ENCODE measurements around the gene TGFB1I1. TPM values are rescaled to one million over a fixed set of nuclear protein-coding genes. Genes with fewer than 3 reads are reported as not detected.

TGFB1I1 gene
- total and polyA plus RNA-seq, 2 of the 13 experiments (the other 11 are each of a cell fraction or from before 2014, with no cell fraction given): 0.80 to 2.9 TPM

DNA sequence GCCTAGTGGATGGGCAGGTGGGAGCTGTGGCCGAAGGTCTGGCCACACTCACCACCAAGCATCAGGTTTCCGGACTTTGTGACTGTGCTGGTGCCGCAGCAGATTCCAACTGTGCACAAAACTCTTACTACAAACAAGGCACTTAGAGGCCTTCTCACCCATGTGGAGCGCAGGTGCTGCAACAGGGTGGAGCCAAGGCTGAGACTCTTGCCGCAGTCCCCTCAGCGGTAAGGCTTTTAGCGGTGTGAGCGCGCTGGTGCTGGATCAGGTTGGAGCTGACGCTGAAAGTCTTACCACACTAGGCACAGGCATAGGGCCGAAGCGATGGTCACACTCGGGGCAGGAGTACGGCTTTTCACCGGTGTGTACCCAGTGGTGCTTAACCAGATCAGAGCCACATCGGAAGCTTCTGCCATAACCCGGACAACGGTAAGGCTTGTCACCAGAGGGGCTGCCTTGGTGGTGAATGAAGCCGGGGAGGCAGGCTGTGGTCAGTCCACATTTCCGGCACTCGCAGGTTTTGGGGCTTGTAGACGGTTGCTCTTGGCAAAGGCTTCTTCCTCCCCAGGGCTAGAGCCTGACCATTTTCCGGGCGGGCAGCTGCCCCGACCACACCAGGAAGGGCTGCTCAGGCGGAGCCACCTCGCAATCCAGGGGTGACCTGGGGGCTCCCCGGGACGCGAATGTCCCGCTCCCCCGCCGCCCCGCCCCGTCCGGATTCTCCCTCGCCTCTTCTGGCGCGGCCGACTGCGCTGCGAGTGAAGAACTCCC, 13.7 kb upstream of the TGFB1I1 start (continued):
- TF ChIP-seq SETDB1 (CRISPR knock-in tag; IDR thresholded peaks at IDR 0.05; ENCODE audit: borderline replicate concordance) (no peak), TP53 (CRISPR knock-in tag; conservative IDR thresholded peaks at IDR 0.05) (no peak), ADNP (CRISPR knock-in tag; IDR thresholded peaks at IDR 0.05) (no peak), ZNF256 (CRISPR knock-in tag; conservative IDR thresholded peaks at IDR 0.05) (0 out of 2 replicates have a peak, but pooled peaks have one; percentile 74), ZBTB1 (CRISPR knock-in tag; IDR thresholded peaks at IDR 0.05; ENCODE audit: borderline replicate concordance) (0 out of 2 replicates have a peak, but pooled peaks have one; percentile 19), ZNF766 (CRISPR knock-in tag; IDR thresholded peaks at IDR 0.05; ENCODE audit: borderline replicate concordance) (peak; percentile 53; the same call in 1 of the 2 replicates), SRSF4 (IDR thresholded peaks at IDR 0.05; ENCODE audit: low read depth, low read length, poor library complexity, severe bottlenecking) (no peak), ZNF564 (CRISPR knock-in tag; IDR thresholded peaks at IDR 0.05) (peak; percentile 96; the same call in 1 of the 2 replicates), ZNF274 (CRISPR knock-in tag; IDR thresholded peaks at IDR 0.05) (peak; percentile 91), HMGA1 (CRISPR knock-in tag; conservative IDR thresholded peaks at IDR 0.05) (no peak), ZNF432 (CRISPR knock-in tag; IDR thresholded peaks at IDR 0.05; ENCODE audit: borderline replicate concordance) (no peak), ARNT2 (CRISPR knock-in tag; IDR thresholded peaks at IDR 0.05; ENCODE audit: low read depth) (no peak; the same call in 1 of the 2 replicates), ZNF441 (CRISPR knock-in tag; IDR thresholded peaks at IDR 0.05; ENCODE audit: borderline replicate concordance) (peak; percentile 93), ZNF333 (CRISPR knock-in tag; IDR thresholded peaks at IDR 0.05; ENCODE audit: borderline replicate concordance) (peak; percentile 43; the same call in 1 of the 2 replicates), SMAD3 (CRISPR knock-in tag; IDR thresholded peaks at IDR 0.05) (peak; percentile 88), EP300 (IDR thresholded peaks at IDR 0.05; ENCODE audit: low read depth in 2 of 2, low read length in 2 of 2) (peak; percentile 39 to 59; a peak in 3 of 4 replicates), EP300 (CRISPR knock-in tag; IDR thresholded peaks at IDR 0.05; ENCODE audit: borderline replicate concordance) (peak; percentile 51; the same call in 1 of the 2 replicates), NFE2 (CRISPR knock-in tag; IDR thresholded peaks at IDR 0.05) (no peak), FOXM1 (CRISPR knock-in tag; IDR thresholded peaks at IDR 0.05) (no peak), ZNF17 (CRISPR knock-in tag; IDR thresholded peaks at IDR 0.05) (no peak), MAFK (conservative IDR thresholded peaks at IDR 0.05 in 1 of 2, IDR thresholded peaks at IDR 0.05 in 1 of 2; ENCODE audit: low read length in 2 of 2) (0 out of 4 replicates have a peak, but pooled peaks have one; percentile 1 to 14), ZNF550 (CRISPR knock-in tag; IDR thresholded peaks at IDR 0.05; ENCODE audit: borderline replicate concordance) (peak; percentile 69; the same call in 1 of the 2 replicates), NR2F1 (CRISPR knock-in tag; IDR thresholded peaks at IDR 0.05) (no peak), ZSCAN9 (CRISPR knock-in tag; IDR thresholded peaks at IDR 0.05; ENCODE audit: borderline replicate concordance) (peak; percentile 97), CEBPZ (IDR thresholded peaks at IDR 0.05; ENCODE audit: low read length) (no peak)
- TF ChIP-seq, protein P1, sequence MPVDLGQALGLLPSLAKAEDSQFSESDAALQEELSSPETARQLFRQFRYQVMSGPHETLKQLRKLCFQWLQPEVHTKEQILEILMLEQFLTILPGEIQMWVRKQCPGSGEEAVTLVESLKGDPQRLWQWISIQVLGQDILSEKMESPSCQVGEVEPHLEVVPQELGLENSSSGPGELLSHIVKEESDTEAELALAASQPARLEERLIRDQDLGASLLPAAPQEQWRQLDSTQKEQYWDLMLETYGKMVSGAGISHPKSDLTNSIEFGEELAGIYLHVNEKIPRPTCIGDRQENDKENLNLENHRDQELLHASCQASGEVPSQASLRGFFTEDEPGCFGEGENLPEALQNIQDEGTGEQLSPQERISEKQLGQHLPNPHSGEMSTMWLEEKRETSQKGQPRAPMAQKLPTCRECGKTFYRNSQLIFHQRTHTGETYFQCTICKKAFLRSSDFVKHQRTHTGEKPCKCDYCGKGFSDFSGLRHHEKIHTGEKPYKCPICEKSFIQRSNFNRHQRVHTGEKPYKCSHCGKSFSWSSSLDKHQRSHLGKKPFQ (CRISPR knock-in tag; IDR thresholded peaks at IDR 0.05; ENCODE audit: insufficient replicate concordance): peak; percentile 94
